H1 (cell line): ENCODE measurements around the gene RAPGEF6. TPM values are rescaled to one million over a fixed set of nuclear protein-coding genes. Genes with fewer than 3 reads are reported as not detected.

Source experiments
- CTCF ChIA-PET: fragments of 300-600 bp; sonication (Branson Sonifier 250); formaldehyde crosslinking; loops from one replicate; lab custom pipeline; 2021; ENCODE audit not compliant: partially characterized antibody; lab: Charles Lee
- POLR2A ChIA-PET: fragments of 300-600 bp; sonication (Branson Sonifier 250); formaldehyde crosslinking; loops from one replicate; lab custom pipeline; 2021; ENCODE audit warnings: inconsistent platforms; ENCODE audit not compliant: partially characterized antibody; lab: Charles Lee
- DNase-seq, 2 experiments: peaks; one replicate each; pipeline versions ENCODE4 v3.0.0 to v3.0.0-alpha.2; 2010 to 2022; ENCODE audit warnings: low spot score in 2 of 2, low read depth in 1 of 2, mixed read lengths in 1 of 2
- FAIRE-seq: peaks from 2 replicates; lab custom pipeline; 2011; peaks lifted over from hg19 to GRCh38; lab: Jason Lieb, UNC
- H2AFZ ChIP-seq: 2 replicates; pipeline ENCODE4 v1.8.1; 2012; ENCODE audit warnings: low read length, inconsistent platforms
- H2AK5ac ChIP-seq: 2 replicates; pipeline ENCODE4 v1.6.1; 2013; ENCODE audit warnings: low read depth, low read length
- H2BK120ac ChIP-seq: replicated peaks from 2 replicates; pipeline ENCODE3; 2013; ENCODE audit warnings: low read depth, low read length, inconsistent platforms
- H2BK12ac ChIP-seq: 2 replicates; pipeline ENCODE4 v1.6.1; 2013; ENCODE audit warnings: low read depth, low read length
- H2BK15ac ChIP-seq: 2 replicates; pipeline ENCODE4 v1.6.1; 2013; ENCODE audit warnings: low read length
- H2BK20ac ChIP-seq: 2 replicates; pipeline ENCODE4 v1.6.1; 2013; ENCODE audit warnings: low read length
- H2BK5ac ChIP-seq: 2 replicates; pipeline ENCODE4 v1.6.1; 2013; ENCODE audit warnings: low read depth, low read length
- H3K14ac ChIP-seq: 2 replicates; pipeline ENCODE4 v1.6.1; 2013; ENCODE audit warnings: inconsistent platforms; ENCODE audit not compliant: insufficient read length
- H3K18ac ChIP-seq: 2 replicates; pipeline ENCODE4 v1.6.1; 2013; ENCODE audit warnings: low read length; ENCODE audit errors: extremely low read depth
- H3K23ac ChIP-seq: 2 replicates; pipeline ENCODE4 v1.6.1; 2013; ENCODE audit warnings: inconsistent platforms; ENCODE audit not compliant: insufficient read length
- H3K23me2 ChIP-seq: 2 replicates; pipeline ENCODE4 v1.6.1; 2013; ENCODE audit warnings: low read depth, low read length
- H3K27ac ChIP-seq: 2 replicates; pipeline ENCODE4 v1.6.1; 2011; ENCODE audit warnings: low read depth, low read length, inconsistent platforms
- H3K27me3 ChIP-seq, 4 experiments: replicated peaks in 1 of 4; 1 replicate in 1 of 4; 2 replicates in 3 of 4; pipeline versions ENCODE4 v1.6.1 to v1.8.1; 2011 to 2013; ENCODE audit warnings: low read length in 3 of 4, mild to moderate bottlenecking in 3 of 4, inconsistent platforms in 2 of 4, mixed read lengths in 2 of 4, moderate library complexity in 1 of 4; ENCODE audit not compliant: control insufficient read depth in 3 of 4, insufficient read depth in 3 of 4; ENCODE audit errors: extremely low read depth in 1 of 4
- H3K36me3 ChIP-seq, 4 experiments: 2 replicates each; pipeline versions ENCODE4 v1.6.1 to v1.8.1; 2011 to 2013; ENCODE audit warnings: mild to moderate bottlenecking in 4 of 4, low read length in 3 of 4, moderate library complexity in 2 of 4, control low read depth in 1 of 4, inconsistent platforms in 1 of 4; ENCODE audit not compliant: insufficient read depth in 4 of 4, control insufficient read depth in 2 of 4
- H3K4ac ChIP-seq: replicated peaks from 2 replicates; pipeline ENCODE3; 2013; ENCODE audit warnings: low read length, low read depth, mixed read lengths, inconsistent platforms; ENCODE audit not compliant: insufficient read length
- H3K4me1 ChIP-seq, 4 experiments: replicated peaks in 1 of 4; 1 replicate in 1 of 4; 2 replicates in 3 of 4; pipeline versions ENCODE4 v1.6.1 to v1.8.1; 2011 to 2013; ENCODE audit warnings: low read length in 3 of 4, inconsistent platforms in 2 of 4, mixed read lengths in 1 of 4; ENCODE audit not compliant: insufficient read depth in 4 of 4, control insufficient read depth in 3 of 4
- H3K4me2 ChIP-seq, 2 experiments: 2 replicates each; pipeline versions ENCODE4 v1.6.1 to v1.8.1; 2011 to 2013; ENCODE audit warnings: low read depth in 2 of 2, low read length in 2 of 2, control low read depth in 1 of 2, inconsistent platforms in 1 of 2, mild to moderate bottlenecking in 1 of 2; ENCODE audit not compliant: insufficient read depth in 1 of 2
- H3K4me3 ChIP-seq, 4 experiments: fragments of 200-600, 300-600 bp in 1 of 4; sonication (generic), shearing (Covaris generic), sonication (Bioruptor Twin) in 1 of 4; 2 replicates each; pipeline versions ENCODE4 v1.5.1 to v1.8.1; 2011 to 2016; ENCODE audit warnings: low read length in 4 of 4, low read depth in 3 of 4, control low read depth in 2 of 4, inconsistent platforms in 2 of 4, mild to moderate bottlenecking in 2 of 4, mixed read lengths in 1 of 4, moderate library complexity in 1 of 4; ENCODE audit not compliant: insufficient read depth in 2 of 4; ENCODE audit errors: extremely low read depth in 1 of 4
- H3K56ac ChIP-seq: replicated peaks from 2 replicates; pipeline ENCODE3; 2013; ENCODE audit warnings: low read depth, mild to moderate bottlenecking, mixed read lengths, low read length, inconsistent platforms; ENCODE audit not compliant: insufficient read length
- H3K79me1 ChIP-seq: 2 replicates; pipeline ENCODE4 v1.6.1; 2013; ENCODE audit warnings: low read depth, low read length, control low read depth
- H3K79me2 ChIP-seq, 2 experiments: 2 replicates each; pipeline versions ENCODE4 v1.6.1 to v1.8.1; 2012 to 2013; ENCODE audit warnings: low read length in 2 of 2, mild to moderate bottlenecking in 2 of 2, inconsistent platforms in 1 of 2; ENCODE audit not compliant: insufficient read depth in 2 of 2, control insufficient read depth in 1 of 2
- H3K9ac ChIP-seq, 4 experiments: replicated peaks in 1 of 4; 1 replicate in 1 of 4; 2 replicates in 3 of 4; pipeline versions ENCODE4 v1.6.1 to v1.8.1; 2011 to 2013; ENCODE audit warnings: low read depth in 3 of 4, low read length in 3 of 4, control low read depth in 2 of 4, mild to moderate bottlenecking in 2 of 4, moderate library complexity in 2 of 4, inconsistent platforms in 1 of 4; ENCODE audit errors: extremely low read depth in 1 of 4
- H3K9me3 ChIP-seq, 2 experiments: 2 replicates each; pipeline versions ENCODE4 v1.6.1 to v1.8.1; 2012 to 2013; ENCODE audit warnings: mild to moderate bottlenecking in 2 of 2, moderate library complexity in 2 of 2, control low read depth in 1 of 2, inconsistent platforms in 1 of 2, low read depth in 1 of 2, low read length in 1 of 2, mixed read lengths in 1 of 2; ENCODE audit not compliant: insufficient read depth in 2 of 2
- H4K20me1 ChIP-seq, 2 experiments: replicated peaks in 1 of 2; 2 replicates each; pipeline versions ENCODE3 to v1.8.1; 2011 to 2013; ENCODE audit warnings: inconsistent platforms in 2 of 2, low read length in 2 of 2, mild to moderate bottlenecking in 1 of 2; ENCODE audit not compliant: insufficient read depth in 2 of 2, control insufficient read depth in 1 of 2
- H4K5ac ChIP-seq: 2 replicates; pipeline ENCODE4 v1.6.1; 2013; ENCODE audit warnings: low read length, low read depth, mixed read lengths, inconsistent platforms; ENCODE audit not compliant: insufficient read length
- H4K8ac ChIP-seq: 2 replicates; pipeline ENCODE4 v1.8.0; 2013; ENCODE audit warnings: mild to moderate bottlenecking, moderate library complexity, low read length, inconsistent platforms; ENCODE audit not compliant: insufficient read depth; ENCODE audit errors: extremely low read depth
- H4K91ac ChIP-seq: replicated peaks from 2 replicates; pipeline ENCODE3; 2013; ENCODE audit warnings: low read length, mixed read lengths, inconsistent platforms; ENCODE audit not compliant: insufficient read length
- ASH2L ChIP-seq: fragments of 200-600, 300-600 bp; sonication (generic); IDR thresholded peaks from one replicate; pipeline ENCODE4 v1.7.1; 2017; ENCODE audit warnings: low read length
- CTCF ChIP-seq, 3 experiments: IDR thresholded peaks; 1 replicate in 2 of 3; 2 replicates in 1 of 3; pipeline versions ENCODE4 v1.5.1 to v1.6.1; 2011; ENCODE audit warnings: low read length in 3 of 3, mild to moderate bottlenecking in 3 of 3, inconsistent platforms in 2 of 3, low read depth in 1 of 3, moderate library complexity in 1 of 3; ENCODE audit not compliant: insufficient read depth in 1 of 3; ENCODE audit errors: control extremely low read depth in 1 of 3
- EGR1 ChIP-seq: IDR thresholded peaks from 2 replicates; pipeline ENCODE4 v1.6.1; 2011; ENCODE audit warnings: low read depth, low read length, borderline replicate concordance
- GTF2F1 ChIP-seq: IDR thresholded peaks from 2 replicates; pipeline ENCODE4 v1.6.1; 2012; ENCODE audit warnings: low read depth, low read length, improper control_type of control experiment, borderline replicate concordance
- MAX ChIP-seq: IDR thresholded peaks from 2 replicates; pipeline ENCODE4 v1.6.1; 2012; ENCODE audit warnings: inconsistent platforms
- POLR2AphosphoS5 ChIP-seq: IDR thresholded peaks from 2 replicates; pipeline ENCODE4 v1.6.1; 2011; ENCODE audit warnings: low read depth, low read length
- RXRA ChIP-seq: IDR thresholded peaks from 2 replicates; pipeline ENCODE4 v1.6.1; 2011; ENCODE audit warnings: low read depth, mild to moderate bottlenecking, low read length, moderate library complexity; ENCODE audit not compliant: insufficient read depth
- SAP30 ChIP-seq: fragments of 300-600 bp; sonication (generic); IDR thresholded peaks from 2 replicates; pipeline ENCODE4 v1.7.1; 2012; ENCODE audit warnings: low read length, moderate library complexity, mild to moderate bottlenecking, inconsistent platforms; ENCODE audit not compliant: insufficient read depth, insufficient replicate concordance
- WGBS, 2 experiments: shearing (Covaris generic) in 1 of 2; methylation state at CpG; one replicate each; pipeline versions ENCODE4 v1.1.6 to v1.1.7; 2013 to 2015; ENCODE audit warnings: low lambda C conversion rate in 2 of 2, mixed read lengths in 2 of 2, inconsistent platforms in 1 of 2, low coverage in 1 of 2, missing lambda C conversion rate in 1 of 2; ENCODE audit not compliant: insufficient replicate concordance in 2 of 2, insufficient coverage in 1 of 2, insufficient read length in 1 of 2; ENCODE audit errors: extremely low coverage in 1 of 2, missing lambda C conversion rate in 1 of 2; 5-methylcytosine and 5-hydroxymethylcytosine counted together
- polyA plus RNA-seq, 7 experiments: library from polyadenylated mRNA; depleted of rRNA in 3 of 7; stranded (reverse) in 5 of 7; unstranded in 2 of 7; fragments of >200 nt in 5 of 7; fragments of 200-250 nt in 2 of 7; gene quantifications; 1 replicate in 5 of 7; 2 replicates in 1 of 7; 4 replicates in 1 of 7; pipeline versions ENCODE4 v1.2.1 to v1.2.3, GENCODE V29; 2011 to 2013; ENCODE audit warnings: missing spikeins in 2 of 7, mixed read lengths in 2 of 7
- total RNA-seq: library from RNA; stranded (reverse); fragmentation: NEBNext Ultra II Directional; extraction: Animal tissue kit (Norgen Biotek cat#: 25700); gene quantifications from 2 replicates; pipeline ENCODE4 v1.2.1, GENCODE V29; 2021

Gene RAPGEF6
- total and polyA plus RNA-seq, 2 of the 8 experiments (the other 6 are each of a cell fraction or from before 2014, with no cell fraction given): 4.8 to 20.0 TPM

GRCh38 chr5:131496400-131496713 lies 138.7 kb downstream of the RAPGEF6 start:
- no peaks in the 10 kb centered on the region for H3K9me3 ChIP-seq
- no peak overlapping the region for H2BK5ac ChIP-seq
- H3K4ac ChIP-seq: no peak overlapping the region
- DNase-seq: no peak
- H4K91ac ChIP-seq: no peak overlapping the region
- peaks cover 2 to 22% (median 7%) of the 10 kb centered on the region in 4 experiments; a peak in 4 of 8 replicates for H3K36me3 ChIP-seq
- POLR2A ChIA-PET: no interaction called here
- no peaks in the 10 kb centered on the region for H3K27me3 ChIP-seq
- no peak overlapping the region for H4K8ac ChIP-seq
- no peak overlapping the region for H4K5ac ChIP-seq
- TF ChIP-seq POLR2AphosphoS5 (no peak), SAP30 (no peak), RXRA (no peak), ASH2L (no peak), EGR1 (no peak), GTF2F1 (no peak), CTCF (IDR thresholded peaks at IDR 0.05; ENCODE audit: control extremely low read depth in 1 of 3, insufficient read depth in 1 of 3, low read depth in 1 of 3, low read length in 3 of 3) (no peak), MAX (no peak)
- TF ChIP-seq, all 59 proteins: peak for 0
- Histone ChIP-seq H3K4me2 (no peak overlapping the region), H3K79me2 (no peaks in the 10 kb centered on the region), H2BK15ac (no peak overlapping the region), H2BK120ac (no peak overlapping the region), H3K23me2 (no peaks in the 10 kb centered on the region), H3K4me1 (no peaks in the 10 kb centered on the region), H3K9ac (no peak overlapping the region), H2BK12ac (no peak overlapping the region), H3K27ac (no peak overlapping the region), H3K23ac (no peak overlapping the region), H3K56ac (no peak overlapping the region), H2AFZ (no peak overlapping the region), H2AK5ac (no peak overlapping the region), H3K4me3 (no peak overlapping the region), H3K18ac (no peak overlapping the region), H4K20me1 (no peaks in the 10 kb centered on the region), H3K14ac (no peak overlapping the region), H2BK20ac (no peak overlapping the region), H3K79me1 (no peaks in the 10 kb centered on the region)
- WGBS, 2 experiments: 94% methylated on average over 1 of the region's 1 CpG; no CpG with 5 or more reads in 1 of the 2 experiments
- no peak for FAIRE-seq
- CTCF ChIA-PET: no interaction called here
